ENCODE measurements around the gene CROCC. TPM values are rescaled to one million over a fixed set of nuclear protein-coding genes. Genes with fewer than 3 reads are reported as not detected.
A peak's percentile ranks its signal among the peaks of the same experiment; 100 is the strongest.
"Not testable (repeated sequence)": the region's sequence is repeated elsewhere in the genome, so short reads cannot be mapped to it uniquely, and the experiment has no call there.

CROCC gene
- total RNA-seq, 2 donors from 2014 or later, result 28.4 to 35.5 TPM

- Mint-ChIP-seq H3K9me3 (no peaks in the 10 kb centered on the region), H3K36me3 (no peaks in the 10 kb centered on the region), H3K27ac (no peak overlapping the region)
- no peak for ATAC-seq
- DNase-seq (ENCODE audit: low spot score in 2 of 2), result no peak
Observed at GRCh38 chr1:16907870-16908758, 13.6 kb upstream of the CROCC start.

DNA sequence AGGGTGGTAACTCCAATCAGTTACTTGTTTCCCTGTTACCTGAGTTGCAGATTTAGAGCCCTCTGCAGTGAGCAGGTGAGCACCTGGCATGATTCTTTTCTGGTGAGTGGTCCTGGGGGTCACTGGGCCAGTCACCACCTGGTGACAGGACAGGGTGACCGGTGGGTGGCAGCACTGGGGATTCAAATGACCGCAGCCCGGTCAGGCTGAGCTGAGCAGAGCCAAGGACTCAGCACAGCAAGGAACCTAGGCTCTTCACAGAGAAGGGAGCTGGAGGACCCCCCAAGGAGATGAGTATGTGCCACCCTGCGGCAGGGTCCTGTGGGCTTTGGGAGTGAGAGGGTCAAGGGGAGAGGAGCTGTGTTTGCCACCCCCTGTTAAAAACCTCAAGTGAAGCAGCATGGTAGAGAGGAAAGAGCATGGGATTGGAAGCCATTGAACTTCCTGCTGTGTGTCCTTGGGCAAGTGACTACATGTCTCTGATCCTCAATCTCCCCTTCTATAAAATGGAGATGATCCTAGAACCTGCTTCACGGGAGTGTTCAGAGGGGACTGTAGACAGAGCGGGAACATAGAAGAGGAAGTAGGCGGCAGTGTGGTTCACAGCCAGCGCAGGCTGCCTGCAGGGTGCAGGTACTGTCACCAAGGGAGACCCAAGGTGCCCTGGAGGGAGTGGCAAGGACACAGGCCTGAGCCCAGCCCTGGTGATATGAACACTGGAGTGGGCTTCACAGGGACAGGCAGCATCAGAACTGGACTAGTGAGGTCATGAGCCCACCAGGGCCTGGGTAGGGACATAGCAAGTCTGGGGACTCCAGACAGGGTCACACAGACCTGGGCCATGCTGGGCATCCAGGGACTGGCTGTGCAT is 9.6 kb upstream of the CROCC start:
- peak overlapping the region in 1 of 2 donors; percentile 2 for H3K27ac Mint-ChIP-seq
- H3K36me3 Mint-ChIP-seq, ATAC-seq, H3K9me3 Mint-ChIP-seq: not testable (repeated sequence)
- peak in 1 of 2 donors; percentile 60 for DNase-seq (ENCODE audit: low spot score in 2 of 2)

- ATAC-seq, H3K36me3 Mint-ChIP-seq, H3K9me3 Mint-ChIP-seq: not testable (repeated sequence)
- peak overlapping the region in 1 of 2 donors; percentile 67 for H3K27ac Mint-ChIP-seq
- DNase-seq (ENCODE audit: low spot score in 2 of 2), result peak in 1 of 2 donors; percentile 53
Observed at GRCh38 chr1:16912742-16913141, 9.0 kb upstream of the CROCC start.

DNA sequence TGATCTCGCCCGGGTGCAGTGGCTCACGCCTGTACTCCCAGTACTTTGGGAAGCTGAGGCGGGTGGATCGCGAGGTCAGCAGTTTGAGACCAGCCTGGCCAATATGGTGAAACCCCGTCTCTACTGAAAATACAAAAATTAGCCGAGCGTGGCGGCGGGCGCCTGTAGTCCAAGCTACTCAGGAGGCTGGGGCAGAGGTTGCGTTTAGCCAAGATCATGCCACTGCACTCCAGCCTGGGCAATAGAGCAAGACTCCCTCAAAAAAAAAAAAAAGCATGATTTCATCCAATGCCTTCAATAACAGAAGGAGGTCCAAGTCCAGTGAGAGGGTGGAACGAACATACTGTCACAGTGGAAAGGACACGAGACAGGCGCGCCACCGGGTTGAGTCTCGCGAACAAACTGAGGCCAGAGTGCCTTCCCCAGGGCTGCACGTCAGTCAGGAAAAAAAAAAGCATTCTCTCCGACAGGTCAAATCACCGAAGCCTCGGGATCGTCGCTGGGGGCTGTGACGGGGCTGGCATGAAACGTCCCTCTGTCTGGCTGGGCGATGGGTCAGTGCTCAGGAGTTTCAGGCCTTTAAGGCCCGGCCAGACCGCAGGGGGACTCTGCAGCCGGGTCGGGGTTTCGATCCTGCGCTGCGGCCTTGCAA is 8.4 kb upstream of the CROCC start:
- Mint-ChIP-seq H3K27ac (peak overlapping the region; percentile 37 to 67), H3K9me3 (no peaks in the 10 kb centered on the region), H3K36me3 (no peaks in the 10 kb centered on the region)
- ATAC-seq (no peak), DNase-seq (ENCODE audit: low spot score in 2 of 2) (peak in 1 of 2 donors; percentile 55)

DNA sequence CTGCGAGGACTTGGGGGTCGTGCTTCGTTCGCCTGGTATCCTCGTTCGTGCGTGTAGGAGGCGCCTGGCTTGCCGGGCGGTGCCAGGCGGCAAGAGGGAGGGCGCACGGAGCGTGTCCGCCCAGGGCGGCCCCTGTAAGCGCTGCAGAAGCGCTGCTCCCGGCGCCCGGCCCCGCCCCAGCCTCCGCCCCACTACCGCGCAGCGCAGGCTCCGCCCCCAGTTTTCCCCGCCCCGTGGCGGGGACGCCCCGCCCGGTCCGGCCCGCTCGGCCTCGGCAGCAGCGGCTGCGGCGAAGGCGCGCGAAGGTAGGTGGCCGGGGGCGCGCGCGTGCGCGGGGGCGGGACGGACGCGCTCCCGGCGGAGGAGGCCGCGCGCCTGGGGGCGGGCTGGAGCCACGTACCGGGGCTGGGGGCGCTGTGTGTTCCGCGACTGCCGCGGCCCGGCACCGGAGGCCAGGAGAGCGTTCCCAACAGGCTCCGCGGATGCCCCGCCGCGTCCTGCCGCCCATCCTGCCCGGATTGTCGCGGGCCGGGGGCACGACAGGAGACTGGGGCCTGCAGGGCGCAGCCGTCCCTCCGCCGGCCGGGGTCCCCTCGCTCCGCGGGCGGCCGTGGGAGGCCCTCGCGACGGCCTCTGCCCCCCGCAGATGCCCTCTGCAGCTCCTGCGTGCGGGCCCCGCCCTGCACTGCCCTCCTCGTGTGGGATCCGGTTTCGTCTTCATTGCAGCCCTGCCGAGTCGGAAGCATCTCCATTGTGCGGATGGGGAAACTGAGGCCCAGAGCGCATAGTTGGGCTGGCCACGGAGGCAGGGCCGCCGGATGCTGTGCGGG is 7.7 kb upstream of the CROCC start:
- H3K36me3 Mint-ChIP-seq, result no peaks in the 10 kb centered on the region
- H3K27ac Mint-ChIP-seq, result peak overlapping the region; percentile 81 to 90
- ATAC-seq (peak; percentile 94 to 97), DNase-seq (ENCODE audit: low spot score in 2 of 2) (peak; percentile 98 to 99)
- H3K9me3 Mint-ChIP-seq, result no peaks in the 10 kb centered on the region

DNA sequence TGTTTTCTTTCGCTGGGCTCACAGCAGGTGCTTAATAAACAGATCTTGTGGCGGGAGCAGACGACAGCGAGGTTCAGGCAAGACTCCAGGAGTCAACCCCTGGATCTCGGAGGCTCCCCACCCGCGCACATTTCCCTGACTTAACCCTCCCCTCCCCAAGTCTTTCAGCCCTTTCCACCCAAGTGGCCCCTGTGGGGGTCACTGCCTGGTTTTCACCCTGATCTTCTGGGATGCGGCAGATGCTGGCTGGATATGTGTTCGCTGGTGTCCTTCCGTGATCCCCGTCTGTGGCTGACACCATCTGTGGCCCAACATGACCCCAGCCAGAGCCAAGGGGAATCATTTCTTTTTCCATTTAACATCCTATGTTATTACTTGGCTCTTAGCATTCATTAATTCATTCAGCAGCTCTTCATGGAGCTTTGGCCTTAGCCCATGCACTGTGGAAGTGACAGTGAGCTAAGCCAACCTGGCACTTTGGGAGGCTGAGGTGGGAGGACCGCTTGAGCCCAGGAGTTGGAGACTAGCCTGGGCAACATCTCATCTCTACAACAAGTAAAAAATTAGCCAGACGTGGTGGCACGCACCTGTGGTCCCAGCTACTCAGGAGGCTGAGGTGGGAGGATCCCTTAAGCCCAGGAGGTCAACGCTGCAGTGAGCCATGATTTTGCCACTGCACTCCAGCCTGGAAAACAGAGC is 6.7 kb upstream of the CROCC start:
- not testable (repeated sequence) for DNase-seq (ENCODE audit: low spot score in 2 of 2); H3K36me3 Mint-ChIP-seq; ATAC-seq; H3K9me3 Mint-ChIP-seq
- peak overlapping the region; percentile 81 to 90 for H3K27ac Mint-ChIP-seq

DNA sequence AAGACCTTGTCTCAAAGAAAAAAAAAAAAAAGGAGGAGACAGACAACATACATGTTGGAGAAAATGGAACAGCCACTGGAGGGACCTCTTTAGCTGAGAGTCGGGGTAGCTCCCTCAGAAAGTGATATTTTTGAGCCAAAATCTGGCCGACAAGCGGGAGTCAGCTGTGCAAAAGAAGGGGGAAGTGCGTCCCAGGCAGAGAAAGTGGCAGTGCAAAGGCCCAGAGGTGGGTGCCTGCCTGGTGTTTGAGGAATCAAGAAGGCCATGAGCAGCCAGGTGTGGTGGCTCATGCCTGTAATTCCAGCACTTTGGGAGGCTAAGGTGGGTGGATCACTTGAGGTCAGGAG is 6.1 kb upstream of the CROCC start:
- Mint-ChIP-seq H3K27ac (peak overlapping the region in 1 of 2 donors; percentile 81), H3K9me3 (no peaks in the 10 kb centered on the region), H3K36me3 (no peaks in the 10 kb centered on the region)
- DNase-seq (ENCODE audit: low spot score in 2 of 2) (no peak), ATAC-seq (no peak)

GRCh38 chr1:16916036-16916880 is 5.5 kb upstream of the CROCC start:
- not testable (repeated sequence) for DNase-seq (ENCODE audit: low spot score in 2 of 2); H3K9me3 Mint-ChIP-seq; H3K36me3 Mint-ChIP-seq; ATAC-seq
- peak overlapping the region in 1 of 2 donors; percentile 81 for H3K27ac Mint-ChIP-seq

GRCh38 chr1:16918371-16918770 is 3.4 kb upstream of the CROCC start:
- no peak overlapping the region for H3K27ac Mint-ChIP-seq
- no peaks in the 10 kb centered on the region for H3K9me3 Mint-ChIP-seq
- ATAC-seq, result no peak
- no peaks in the 10 kb centered on the region for H3K36me3 Mint-ChIP-seq
- no peak for DNase-seq (ENCODE audit: low spot score in 2 of 2)

GRCh38 chr1:16918936-16919665 is 2.6 kb upstream of the CROCC start:
- DNase-seq (ENCODE audit: low spot score in 2 of 2); ATAC-seq; H3K36me3 Mint-ChIP-seq; H3K9me3 Mint-ChIP-seq: not testable (repeated sequence)
- peak overlapping the region in 1 of 2 donors; percentile 5 for H3K27ac Mint-ChIP-seq

GRCh38 chr1:16920951-16921350 is 780 bp upstream of the CROCC start:
- no peak for ATAC-seq
- peak overlapping the region in 1 of 2 donors; percentile 62 for H3K27ac Mint-ChIP-seq

GRCh38 chr1:16922466-16922865 is 735 bp downstream of the CROCC start:
- H3K9me3 Mint-ChIP-seq, result no peaks in the 10 kb centered on the region
- DNase-seq (ENCODE audit: low spot score in 2 of 2), result no peak
- H3K36me3 Mint-ChIP-seq, result no peaks in the 10 kb centered on the region
- no peak for ATAC-seq
- H3K27ac Mint-ChIP-seq, result peak overlapping the region in 1 of 2 donors; percentile 62

More at GRCh38 chr1:16920951-16921350, 780 bp upstream of the CROCC start:
- Mint-ChIP-seq H3K36me3 (no peaks in the 10 kb centered on the region), H3K9me3 (no peaks in the 10 kb centered on the region)
- DNase-seq (ENCODE audit: low spot score in 2 of 2), result no peak

DNA sequence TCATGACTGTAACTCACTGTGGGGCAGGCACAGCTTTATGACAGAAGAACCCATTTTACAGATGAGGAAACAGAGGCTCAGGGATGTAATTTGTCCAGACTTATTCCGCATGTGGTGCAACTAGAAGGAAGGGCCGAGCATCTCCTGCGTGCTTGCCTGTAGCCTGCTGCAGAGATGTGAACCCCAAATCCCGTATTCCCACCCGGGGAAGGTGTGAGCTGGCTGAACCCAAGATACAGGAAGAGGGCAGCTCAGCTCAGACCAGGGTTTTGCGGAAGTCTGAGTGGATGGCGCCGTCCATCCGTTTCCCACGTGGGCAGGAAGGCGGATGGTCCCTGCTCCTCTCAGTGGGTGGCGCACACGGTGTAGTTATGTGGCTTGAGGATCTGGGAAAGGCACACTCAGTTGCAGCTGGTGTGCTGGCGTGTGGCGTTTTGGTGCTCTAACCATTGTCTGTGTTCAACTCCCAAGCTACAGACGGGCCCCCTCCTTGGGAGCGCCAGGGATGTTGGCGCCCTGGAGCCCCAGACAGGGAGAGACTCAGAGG is 1.2 kb downstream of the CROCC start:
- no peaks in the 10 kb centered on the region for H3K36me3 Mint-ChIP-seq

More for the DNA sequence above, 1.2 kb downstream of the CROCC start:
- H3K27ac Mint-ChIP-seq, result peak overlapping the region in 1 of 2 donors; percentile 12
- no peaks in the 10 kb centered on the region for H3K9me3 Mint-ChIP-seq
- ATAC-seq (no peak), DNase-seq (ENCODE audit: low spot score in 2 of 2) (no peak)
